HepG2 (cell line): Measurements from ENCODE around the gene TUBB2B. TPM values are rescaled to one million over a fixed set of nuclear protein-coding genes. Genes with fewer than 3 reads are reported as not detected.
A peak's percentile ranks its signal among the peaks of the same experiment; 100 is the strongest.

Experiments
- ATAC-seq: fragments of 200-7000 bp; cut with Tn5 transposase; 3 replicates; pipeline ENCODE4 v1.9.1; 2020; ENCODE audit warnings: mild to moderate bottlenecking, moderate library complexity
- BruUV-seq: library from RNA; stranded (reverse); fragments of 400-500 nt; replicated peaks from 2 replicates; lab custom pipeline; 2021; lab: Mats Ljungman, UMichigan
- CTCF ChIA-PET: fragments of 300-600 bp; formaldehyde crosslinking; extraction: SDS; loops from one replicate; lab custom pipeline; 2021; ENCODE audit warnings: low total read pairs, inconsistent platforms, low intra/inter-chr PET ratio; lab: Yijun Ruan, JAX
- POLR2A ChIA-PET: fragments of 350-600 bp; sonication (Branson Sonifier 250); formaldehyde crosslinking; loops from one replicate; lab custom pipeline; 2020; ENCODE audit warnings: antibody characterized with exemption, inconsistent platforms; lab: Yijun Ruan, JAX
- DNase-seq: peaks from one replicate; pipeline ENCODE4 v3.0.0-alpha.2; 2015; ENCODE audit warnings: low spot score
- FAIRE-seq: peaks from 3 replicates; lab custom pipeline; 2011; peaks lifted over from hg19 to GRCh38; lab: Jason Lieb, UNC
- H2AFZ ChIP-seq: one replicate; pipeline ENCODE4 v1.6.1; 2011; ENCODE audit warnings: low read length, inconsistent platforms
- H3K27ac ChIP-seq: fragments of 300-600 bp; 3 replicates; pipeline ENCODE4 v1.8.0; 2011; ENCODE audit warnings: mixed run types, mild to moderate bottlenecking, mixed read lengths, low read length, inconsistent platforms; ENCODE audit not compliant: insufficient read depth; ENCODE audit errors: extremely low read length
- H3K27me3 ChIP-seq, 2 experiments: fragments of 200-600 bp in 1 of 2; 2 replicates in 1 of 2; 3 replicates in 1 of 2; pipeline versions ENCODE4 v1.6.0 to v1.8.0; 2011; ENCODE audit warnings: low read length in 2 of 2, mild to moderate bottlenecking in 2 of 2, moderate library complexity in 2 of 2, inconsistent platforms in 1 of 2; ENCODE audit not compliant: insufficient read depth in 2 of 2, control insufficient read depth in 1 of 2
- H3K36me3 ChIP-seq, 2 experiments: fragments of 200-600 bp in 1 of 2; replicated peaks in 1 of 2; 2 replicates in 1 of 2; 3 replicates in 1 of 2; pipeline versions ENCODE4 v1.5.1 to v1.8.0; 2011; ENCODE audit warnings: low read length in 2 of 2, inconsistent platforms in 1 of 2; ENCODE audit not compliant: insufficient read depth in 2 of 2, control insufficient read depth in 1 of 2
- H3K4me1 ChIP-seq: 2 replicates; pipeline ENCODE4 v1.5.1; 2012; ENCODE audit warnings: low read length, inconsistent platforms; ENCODE audit not compliant: insufficient read depth
- H3K4me2 ChIP-seq: 2 replicates; pipeline ENCODE4 v1.6.0; 2011; ENCODE audit warnings: low read depth, low read length, inconsistent platforms
- H3K4me3 ChIP-seq, 3 experiments: fragments of 200-600 bp in 1 of 3; sonication (generic), shearing (Covaris generic) in 1 of 3; replicated peaks in 1 of 3; 2 replicates each; pipeline ENCODE4 v1.5.1; 2011 to 2016; ENCODE audit warnings: low read length in 3 of 3, inconsistent platforms in 2 of 3, low read depth in 2 of 3, mild to moderate bottlenecking in 2 of 3, control low read depth in 1 of 3, mixed read lengths in 1 of 3; ENCODE audit not compliant: insufficient read depth in 1 of 3
- H3K79me2 ChIP-seq: one replicate; pipeline ENCODE4 v1.6.1; 2011; ENCODE audit warnings: low read length, inconsistent platforms; ENCODE audit not compliant: insufficient read depth
- H3K9ac ChIP-seq: 2 replicates; pipeline ENCODE4 v1.6.0; 2011; ENCODE audit warnings: mild to moderate bottlenecking, low read depth, low read length, inconsistent platforms; ENCODE audit not compliant: insufficient read depth
- H3K9me3 ChIP-seq: 2 replicates; pipeline ENCODE4 v1.5.1; 2012; ENCODE audit warnings: mild to moderate bottlenecking, low read length
- H4K20me1 ChIP-seq: 2 replicates; pipeline ENCODE4 v1.6.0; 2011; ENCODE audit warnings: inconsistent platforms, mild to moderate bottlenecking, low read length, moderate library complexity; ENCODE audit not compliant: insufficient read depth
- AGO2 ChIP-seq: fragments of 200-400 bp; formaldehyde crosslinking; optimal IDR thresholded peaks from 2 replicates; pipeline ENCODE3; 2017; ENCODE audit warnings: mild to moderate bottlenecking, low read depth, low read length, moderate library complexity
- ETV6 ChIP-seq: sonication (generic); formaldehyde crosslinking; conservative IDR thresholded peaks from 2 replicates; pipeline ENCODE4 v1.4.0; 2020; ENCODE audit warnings: missing genetic modification reagents
- GATAD1 ChIP-seq: IDR thresholded peaks from 2 replicates; pipeline ENCODE4 v1.6.1; 2016; ENCODE audit warnings: missing genetic modification reagents, missing compliant biosample characterization
- HCFC1 ChIP-seq: fragments of 150-350 bp; IDR thresholded peaks from 2 replicates; pipeline ENCODE4 v1.6.1; 2014; ENCODE audit warnings: low read depth, low read length
- KLF9 ChIP-seq: IDR thresholded peaks from 2 replicates; pipeline ENCODE4 v1.6.1; 2016; ENCODE audit warnings: low read depth
- MXD3 ChIP-seq: IDR thresholded peaks from 2 replicates; pipeline ENCODE4 v1.6.1; 2016; ENCODE audit warnings: mild to moderate bottlenecking, missing biosample characterization, missing genetic modification reagents
- NPAS2 ChIP-seq: sonication (generic); formaldehyde crosslinking; IDR thresholded peaks from 2 replicates; pipeline ENCODE4 v1.8.0; 2022; ENCODE audit warnings: mild to moderate bottlenecking, missing genetic modification reagents, borderline replicate concordance
- PAF1 ChIP-seq: IDR thresholded peaks from 2 replicates; pipeline ENCODE4 v1.6.1; 2016; ENCODE audit warnings: missing genetic modification reagents, missing compliant biosample characterization
- TGIF2 ChIP-seq: IDR thresholded peaks from 2 replicates; pipeline ENCODE4 v1.6.1; 2016; ENCODE audit warnings: control low read depth, missing compliant biosample characterization
- ZNF552 ChIP-seq: sonication (generic); formaldehyde crosslinking; IDR thresholded peaks from 2 replicates; pipeline ENCODE4 v1.9.0; 2022; ENCODE audit warnings: missing genetic modification reagents, mild to moderate bottlenecking, borderline replicate concordance
- ZNF598 ChIP-seq: sonication (generic); formaldehyde crosslinking; IDR thresholded peaks from 2 replicates; pipeline ENCODE4 v1.5.1; 2020; ENCODE audit warnings: mild to moderate bottlenecking, missing genetic modification reagents, borderline replicate concordance
- ZSCAN29 ChIP-seq: sonication (generic); formaldehyde crosslinking; conservative IDR thresholded peaks from 2 replicates; pipeline ENCODE4 v1.4.0; 2020; ENCODE audit warnings: mild to moderate bottlenecking, missing genetic modification reagents
- WGBS: methylation state at CpG from one replicate; pipeline ENCODE4 v1.1.6; 2017; ENCODE audit warnings: low lambda C conversion rate; 5-methylcytosine and 5-hydroxymethylcytosine counted together
- in situ Hi-C: cut with HindIII; loops from 2 replicates; pipeline ENCODE4 v1.10.0; 2017; ENCODE audit warnings: low pct_unique_long_range_greater_than_20kb; ENCODE audit not compliant: extremely low pct_ligation_motif_present
- intact Hi-C: fragments of 100-400 bp; cut with micrococcal nuclease; formaldehyde crosslinking; loops from one replicate; pipeline ENCODE4 v1.10.0; 2022; ENCODE audit not compliant: unreplicated experiment
- polyA plus RNA-seq, 8 experiments: library from polyadenylated mRNA; depleted of rRNA in 3 of 8; stranded (reverse) in 7 of 8; unstranded in 1 of 8; fragments of >200 nt; fragmentation: Illumina TruSeq in 4 of 8; extraction: Trizol in 4 of 8; gene quantifications; 2 replicates each; pipeline versions ENCODE4 v1.2.1 to v1.2.3, GENCODE V29; 2011 to 2016; ENCODE audit warnings: low read depth in 4 of 8, missing spikeins in 1 of 8, mixed read lengths in 1 of 8; ENCODE audit not compliant: insufficient read depth in 1 of 8
- total RNA-seq, 5 experiments: library from RNA; depleted of rRNA; stranded (reverse); fragments of >200 nt; fragmentation: Illumina TruSeq; extraction: Trizol; gene quantifications; 2 replicates each; pipeline ENCODE4 v1.2.3, GENCODE V29; 2016; ENCODE audit warnings: low read depth in 1 of 5
- TF ChIP-seq, protein P1 (sequence below): sonication (generic); formaldehyde crosslinking; IDR thresholded peaks from 2 replicates; pipeline ENCODE4 v1.5.0; 2020; ENCODE audit warnings: missing genetic modification reagents, mild to moderate bottlenecking, borderline replicate concordance
- TF ChIP-seq, protein P2 (sequence below): sonication (generic); formaldehyde crosslinking; IDR thresholded peaks from 2 replicates; pipeline ENCODE4 v1.4.0; 2020; ENCODE audit warnings: missing genetic modification reagents, borderline replicate concordance
- TF ChIP-seq, protein P3 (sequence below): IDR thresholded peaks from 2 replicates; pipeline ENCODE4 v1.6.1; 2012; ENCODE audit warnings: low read length, improper control_type of control experiment
- TF ChIP-seq, protein P4 (sequence below): sonication (generic); formaldehyde crosslinking; IDR thresholded peaks from 2 replicates; pipeline ENCODE4 v1.5.1; 2020; ENCODE audit warnings: mild to moderate bottlenecking, missing genetic modification reagents, borderline replicate concordance

TUBB2B gene
- total and polyA plus RNA-seq, 2 of the 13 experiments (the other 11 are each of a cell fraction or from before 2014, with no cell fraction given): 10.3 to 23.6 TPM

DNA sequence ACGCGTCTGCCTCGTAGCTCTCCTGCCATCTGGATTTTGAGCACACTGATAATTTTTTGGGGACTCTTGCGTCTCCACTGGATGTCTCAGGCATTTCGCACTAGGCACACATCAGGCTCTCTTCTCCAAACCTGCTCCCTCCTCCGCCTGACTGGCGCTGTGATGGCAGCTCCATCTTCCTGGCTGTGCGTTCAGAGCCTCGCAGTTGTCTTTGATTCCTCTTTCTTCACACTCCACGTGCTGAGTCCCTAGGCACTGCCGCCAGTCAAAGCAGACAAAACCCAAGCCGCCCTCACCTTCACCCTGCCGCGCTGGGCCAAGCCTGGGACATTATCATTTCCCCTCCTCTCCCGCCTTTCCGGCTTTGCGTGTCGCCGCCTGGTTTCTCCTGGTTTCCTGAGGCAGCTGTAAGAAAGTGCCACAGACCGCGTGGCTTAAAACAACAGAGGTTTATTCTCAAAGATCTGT is 32.1 kb upstream of the TUBB2B start:
- FAIRE-seq (peak; percentile 57), ATAC-seq (peak; percentile 48), DNase-seq (peak; percentile 36)
- POLR2A ChIA-PET: interaction anchor here (0.9 to 2.2 kb wide), 8 partner anchors 11 to 876 kb away, joined by 3 to 30 read pairs (median 6); partner anchors contain the start of genes BPHL, ECI2 and NQO2
- under 1% methylated on average over 21 of the region's 21 CpGs for WGBS
- Histone ChIP-seq H2AFZ (no peak overlapping the region), H3K9me3 (no peaks in the 10 kb centered on the region), H3K4me3 (peak overlapping the region; percentile 92 to 96 (median 96)), H3K4me1 (peaks cover 50% of the 10 kb centered on the region), H3K36me3 (peaks cover 10 to 17% of the 10 kb centered on the region in 2 experiments), H4K20me1 (peaks cover 14% of the 10 kb centered on the region), H3K27ac (peak overlapping the region; percentile 70), H3K79me2 (peaks cover 49% of the 10 kb centered on the region), H3K4me2 (peak overlapping the region; percentile 79), H3K9ac (peak overlapping the region; percentile 87), H3K27me3 (peaks cover 0 to 31% of the 10 kb centered on the region in 2 experiments; a peak in 3 of 5 replicates)
- in situ Hi-C loops (loop anchor here (10.0 kb wide), 1 partner anchor 265 kb away; the partner anchor contains the start of gene NQO2), intact Hi-C loops (loop anchor here (2.0 to 5.0 kb wide), 2 partner anchors 62 to 133 kb away; no protein-coding TSS in a partner anchor)
- CTCF ChIA-PET: no interaction called here
- BruUV-seq: no TSS peak
- TF ChIP-seq AGO2: peak; percentile 44
- TF ChIP-seq HCFC1: no peak
- no peak for TF ChIP-seq ZNF552 (CRISPR knock-in tag)
- 0 out of 2 replicates have a peak, but pooled peaks have one; percentile 2 for TF ChIP-seq ZSCAN29
- TF ChIP-seq, protein P1, sequence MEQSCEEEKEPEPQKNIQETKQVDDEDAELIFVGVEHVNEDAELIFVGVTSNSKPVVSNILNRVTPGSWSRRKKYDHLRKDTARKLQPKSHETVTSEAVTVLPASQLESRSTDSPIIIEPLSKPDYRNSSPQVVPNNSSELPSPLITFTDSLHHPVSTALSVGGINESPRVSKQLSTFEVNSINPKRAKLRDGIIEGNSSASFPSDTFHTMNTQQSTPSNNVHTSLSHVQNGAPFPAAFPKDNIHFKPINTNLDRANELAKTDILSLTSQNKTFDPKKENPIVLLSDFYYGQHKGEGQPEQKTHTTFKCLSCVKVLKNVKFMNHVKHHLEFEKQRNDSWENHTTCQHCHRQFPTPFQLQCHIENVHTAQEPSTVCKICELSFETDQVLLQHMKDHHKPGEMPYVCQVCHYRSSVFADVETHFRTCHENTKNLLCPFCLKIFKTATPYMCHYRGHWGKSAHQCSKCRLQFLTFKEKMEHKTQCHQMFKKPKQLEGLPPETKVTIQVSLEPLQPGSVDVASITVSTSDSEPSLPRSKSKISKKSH (CRISPR knock-in tag): peak; percentile 43; the same call in 1 of the 2 replicates
- 0 out of 2 replicates have a peak, but pooled peaks have one; percentile 21 for TF ChIP-seq GATAD1
- TF ChIP-seq KLF9 (CRISPR knock-in tag): no peak
- TF ChIP-seq ZNF598 (CRISPR knock-in tag): peak; percentile 68; the same call in 1 of the 2 replicates
- no peak for TF ChIP-seq NPAS2 (CRISPR knock-in tag)
- no peak for TF ChIP-seq TGIF2 (CRISPR knock-in tag)
- TF ChIP-seq, protein P2, sequence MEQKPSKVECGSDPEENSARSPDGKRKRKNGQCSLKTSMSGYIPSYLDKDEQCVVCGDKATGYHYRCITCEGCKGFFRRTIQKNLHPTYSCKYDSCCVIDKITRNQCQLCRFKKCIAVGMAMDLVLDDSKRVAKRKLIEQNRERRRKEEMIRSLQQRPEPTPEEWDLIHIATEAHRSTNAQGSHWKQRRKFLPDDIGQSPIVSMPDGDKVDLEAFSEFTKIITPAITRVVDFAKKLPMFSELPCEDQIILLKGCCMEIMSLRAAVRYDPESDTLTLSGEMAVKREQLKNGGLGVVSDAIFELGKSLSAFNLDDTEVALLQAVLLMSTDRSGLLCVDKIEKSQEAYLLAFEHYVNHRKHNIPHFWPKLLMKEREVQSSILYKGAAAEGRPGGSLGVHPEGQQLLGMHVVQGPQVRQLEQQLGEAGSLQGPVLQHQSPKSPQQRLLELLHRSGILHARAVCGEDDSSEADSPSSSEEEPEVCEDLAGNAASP (CRISPR knock-in tag): 0 out of 2 replicates have a peak, but pooled peaks have one; percentile 9
- TF ChIP-seq PAF1 (CRISPR knock-in tag): no peak
- TF ChIP-seq, protein P3, sequence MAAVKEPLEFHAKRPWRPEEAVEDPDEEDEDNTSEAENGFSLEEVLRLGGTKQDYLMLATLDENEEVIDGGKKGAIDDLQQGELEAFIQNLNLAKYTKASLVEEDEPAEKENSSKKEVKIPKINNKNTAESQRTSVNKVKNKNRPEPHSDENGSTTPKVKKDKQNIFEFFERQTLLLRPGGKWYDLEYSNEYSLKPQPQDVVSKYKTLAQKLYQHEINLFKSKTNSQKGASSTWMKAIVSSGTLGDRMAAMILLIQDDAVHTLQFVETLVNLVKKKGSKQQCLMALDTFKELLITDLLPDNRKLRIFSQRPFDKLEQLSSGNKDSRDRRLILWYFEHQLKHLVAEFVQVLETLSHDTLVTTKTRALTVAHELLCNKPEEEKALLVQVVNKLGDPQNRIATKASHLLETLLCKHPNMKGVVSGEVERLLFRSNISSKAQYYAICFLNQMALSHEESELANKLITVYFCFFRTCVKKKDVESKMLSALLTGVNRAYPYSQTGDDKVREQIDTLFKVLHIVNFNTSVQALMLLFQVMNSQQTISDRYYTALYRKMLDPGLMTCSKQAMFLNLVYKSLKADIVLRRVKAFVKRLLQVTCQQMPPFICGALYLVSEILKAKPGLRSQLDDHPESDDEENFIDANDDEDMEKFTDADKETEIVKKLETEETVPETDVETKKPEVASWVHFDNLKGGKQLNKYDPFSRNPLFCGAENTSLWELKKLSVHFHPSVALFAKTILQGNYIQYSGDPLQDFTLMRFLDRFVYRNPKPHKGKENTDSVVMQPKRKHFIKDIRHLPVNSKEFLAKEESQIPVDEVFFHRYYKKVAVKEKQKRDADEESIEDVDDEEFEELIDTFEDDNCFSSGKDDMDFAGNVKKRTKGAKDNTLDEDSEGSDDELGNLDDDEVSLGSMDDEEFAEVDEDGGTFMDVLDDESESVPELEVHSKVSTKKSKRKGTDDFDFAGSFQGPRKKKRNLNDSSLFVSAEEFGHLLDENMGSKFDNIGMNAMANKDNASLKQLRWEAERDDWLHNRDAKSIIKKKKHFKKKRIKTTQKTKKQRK: no peak
- TF ChIP-seq ETV6 (CRISPR knock-in tag): no peak
- TF ChIP-seq, protein P4, sequence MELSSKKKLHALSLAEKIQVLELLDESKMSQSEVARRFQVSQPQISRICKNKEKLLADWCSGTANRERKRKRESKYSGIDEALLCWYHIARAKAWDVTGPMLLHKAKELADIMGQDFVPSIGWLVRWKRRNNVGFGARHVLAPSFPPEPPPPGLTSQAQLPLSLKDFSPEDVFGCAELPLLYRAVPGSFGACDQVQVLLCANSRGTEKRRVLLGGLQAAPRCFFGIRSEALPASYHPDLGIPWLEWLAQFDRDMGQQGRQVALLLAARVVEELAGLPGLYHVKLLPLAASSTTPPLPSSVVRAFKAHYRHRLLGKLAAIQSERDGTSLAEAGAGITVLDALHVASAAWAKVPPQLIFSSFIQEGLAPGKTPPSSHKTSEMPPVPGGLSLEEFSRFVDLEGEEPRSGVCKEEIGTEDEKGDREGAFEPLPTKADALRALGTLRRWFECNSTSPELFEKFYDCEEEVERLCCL (CRISPR knock-in tag): no peak
- TF ChIP-seq MXD3 (CRISPR knock-in tag): peak; percentile 34; the same call in 1 of the 2 replicates
